Measurements from ENCODE around the gene PODNL1. TPM values are rescaled to one million over a fixed set of nuclear protein-coding genes. Genes with fewer than 3 reads are reported as not detected.

The PODNL1 gene
- total and polyA plus RNA-seq, 10 of the 15 experiments (the other 5 are each of a cell fraction or from before 2014, with no cell fraction given), result 0.04 to 0.44 TPM; not detected in 8

GRCh38 chr19:13955662-13956364, 17.6 kb upstream of the PODNL1 start (continued):
- TF ChIP-seq ETV6 (conservative IDR thresholded peaks at IDR 0.05 in 1 of 2, IDR thresholded peaks at IDR 0.05 in 1 of 2; ENCODE audit: borderline replicate concordance in 1 of 2, low read depth in 1 of 2) (no peak), SIX5 (IDR thresholded peaks at IDR 0.05; ENCODE audit: low read depth, low read length, severe bottlenecking) (no peak)

DNA sequence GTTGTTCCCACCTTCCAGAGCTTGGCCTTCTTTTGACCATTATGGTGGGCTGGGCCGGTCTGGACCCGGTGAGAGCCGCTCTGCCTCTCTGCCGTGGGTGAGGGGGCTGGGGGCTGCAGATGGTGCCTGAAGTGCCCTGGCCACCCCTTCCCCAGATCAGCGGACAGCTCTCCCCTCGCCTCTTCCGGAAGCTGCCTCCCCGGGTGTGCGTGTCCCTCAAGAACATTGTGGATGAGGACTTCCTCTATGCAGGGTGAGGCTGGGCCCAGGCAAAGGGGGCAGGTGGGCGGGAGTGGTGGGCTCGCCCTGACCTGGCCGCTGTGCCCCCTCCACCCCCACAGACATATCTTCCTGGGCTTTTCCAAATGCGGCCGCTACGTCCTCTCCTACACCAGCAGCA, 16.0 kb upstream of the PODNL1 start:
- Histone ChIP-seq H3K79me2 (ENCODE audit: control insufficient read depth, insufficient read depth, low read length) (peaks cover 15% of the 10 kb centered on the region), H3K9me3 (replicated peaks; ENCODE audit: control insufficient read depth, insufficient read depth, low read length) (no peaks in the 10 kb centered on the region), H2AFZ (ENCODE audit: control insufficient read depth, low read depth, low read length) (no peak overlapping the region), H3K36me3 (ENCODE audit: control insufficient read depth in 2 of 2, insufficient read depth in 2 of 2, low read length in 1 of 2) (peaks cover 0 to 12% of the 10 kb centered on the region in 2 experiments; a peak in 3 of 4 replicates), H3K4me2 (ENCODE audit: control insufficient read depth, insufficient read depth) (no peak overlapping the region), H3K27me3 (replicated peaks in 1 of 2; ENCODE audit: control insufficient read depth in 2 of 2, insufficient read depth in 2 of 2, low read length in 1 of 2) (no peaks in the 10 kb centered on the region), H4K20me1 (ENCODE audit: control insufficient read depth, insufficient read depth) (no peaks in the 10 kb centered on the region), H3K27ac (ENCODE audit: control insufficient read depth, insufficient read depth) (no peak overlapping the region), H3K4me1 (ENCODE audit: control insufficient read depth, insufficient read depth, low read length) (peaks cover 11% of the 10 kb centered on the region), H3K9ac (ENCODE audit: control insufficient read depth, insufficient read depth, low read length) (peak overlapping the region; percentile 81; the same call in 1 of the 2 replicates), H3K4me3 (no peak overlapping the region)
- no TSS peak for BruUV-seq (replicated peaks)
- FAIRE-seq (no peak), DNase-seq (ENCODE audit: low read depth, low spot score) (no peak), ATAC-seq (no peak)
- TF ChIP-seq HDAC2 (IDR thresholded peaks at IDR 0.05), result no peak
- no peak for TF ChIP-seq ZNF274 (IDR thresholded peaks at IDR 0.05; ENCODE audit: insufficient read depth, insufficient read length)
- TF ChIP-seq YY1 (IDR thresholded peaks at IDR 0.05; ENCODE audit: low read depth, low read length), result no peak
- no peak for TF ChIP-seq CEBPZ (IDR thresholded peaks at IDR 0.05; ENCODE audit: low read depth, low read length)
- TF ChIP-seq FOXM1 (IDR thresholded peaks at IDR 0.05; ENCODE audit: low read depth, low read length), result no peak
- TF ChIP-seq PBX3 (IDR thresholded peaks at IDR 0.05; ENCODE audit: insufficient replicate concordance, low read depth, low read length), result no peak
- no peak for TF ChIP-seq IKZF2 (IDR thresholded peaks at IDR 0.05)
- no peak for TF ChIP-seq TBL1XR1 (IDR thresholded peaks at IDR 0.05; ENCODE audit: low read depth, low read length)
- no peak for TF ChIP-seq RUNX3 (IDR thresholded peaks at IDR 0.05; ENCODE audit: low read length)
- TF ChIP-seq SMC3 (IDR thresholded peaks at IDR 0.05; ENCODE audit: borderline replicate concordance, low read length), result no peak
- TF ChIP-seq, protein P1, sequence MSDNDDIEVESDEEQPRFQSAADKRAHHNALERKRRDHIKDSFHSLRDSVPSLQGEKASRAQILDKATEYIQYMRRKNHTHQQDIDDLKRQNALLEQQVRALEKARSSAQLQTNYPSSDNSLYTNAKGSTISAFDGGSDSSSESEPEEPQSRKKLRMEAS (IDR thresholded peaks at IDR 0.05; ENCODE audit: low read depth, low read length), result no peak
- TF ChIP-seq SMAD5 (IDR thresholded peaks at IDR 0.05; ENCODE audit: low read depth), result no peak
- TF ChIP-seq JUNB (IDR thresholded peaks at IDR 0.05), result no peak
- TF ChIP-seq SUZ12 (IDR thresholded peaks at IDR 0.05; ENCODE audit: unreplicated experiment), result no peak
- in situ Hi-C loops (cut with MboI), result no loop called here
- WGBS (ENCODE audit: insufficient coverage, insufficient replicate concordance, low lambda C conversion rate, missing lambda C conversion rate), result 79% methylated on average over 15 of the region's 15 CpGs
- intact Hi-C loops (cut with micrococcal nuclease; ENCODE audit: unreplicated experiment), result loop anchor here (5.0 kb wide), 2 partner anchors 33 to 78 kb away; partner anchors contain the start of gene IL27RA
- ChIA-PET RAD21 (ENCODE audit: unreplicated experiment) (interaction anchor here (2.7 to 3.2 kb wide), 2 partner anchors 52 to 77 kb away, joined by 17 to 21 read pairs; partner anchors contain the start of genes IL27RA and RFX1), SMC1A (ENCODE audit: uncharacterized antibody, unreplicated experiment) (no interaction called here), POLR2A (interaction anchor here (1.0 to 1.1 kb wide), 2 partner anchors 33 to 118 kb away, joined by 3 to 4 read pairs; partner anchors contain the start of gene MISP3), CTCF (interaction anchor here (0.6 to 2.9 kb wide), 4 partner anchors 69 to 105 kb away, joined by 3 to 10 read pairs (median 5); no protein-coding TSS in a partner anchor)
